Measurements from ENCODE around the gene SAMD14.

SAMD14 gene

GRCh38 chr17:50146927-50147665 lies 17.1 kb upstream of the SAMD14 start:
- DNase-seq: no peak

GRCh38 chr17:50146230-50146926 lies 16.4 kb upstream of the SAMD14 start:
- no peak for DNase-seq

- no peak for DNase-seq
Measured at GRCh38 chr17:50145532-50146229, 15.7 kb upstream of the SAMD14 start.

- no peak for DNase-seq
Measured at GRCh38 chr17:50144845-50145531, 15.0 kb upstream of the SAMD14 start.

- DNase-seq: no peak
Measured at GRCh38 chr17:50144355-50144754, 14.4 kb upstream of the SAMD14 start.

GRCh38 chr17:50143461-50144176 lies 13.7 kb upstream of the SAMD14 start:
- no peak for DNase-seq

GRCh38 chr17:50141745-50142110 lies 11.8 kb upstream of the SAMD14 start:
- no peak for DNase-seq

- no peak for DNase-seq
Measured at GRCh38 chr17:50141026-50141744, 11.2 kb upstream of the SAMD14 start.

- DNase-seq: peak; percentile 47
Measured at GRCh38 chr17:50139950-50140885, 10.3 kb upstream of the SAMD14 start.

GRCh38 chr17:50139185-50139783 lies 9.3 kb upstream of the SAMD14 start:
- no peak for DNase-seq

GRCh38 chr17:50137042-50137441 lies 7.1 kb upstream of the SAMD14 start:
- DNase-seq: no peak

GRCh38 chr17:50136096-50136687 lies 6.2 kb upstream of the SAMD14 start:
- DNase-seq: no peak

GRCh38 chr17:50135316-50136095 lies 5.5 kb upstream of the SAMD14 start:
- no peak for DNase-seq

- no peak for DNase-seq
Measured at GRCh38 chr17:50134206-50135110, 4.5 kb upstream of the SAMD14 start.

- no peak for DNase-seq
Measured at GRCh38 chr17:50133769-50134099, 3.8 kb upstream of the SAMD14 start.

GRCh38 chr17:50133028-50133768 lies 3.2 kb upstream of the SAMD14 start:
- no peak for DNase-seq

GRCh38 chr17:50132104-50132794 lies 2.3 kb upstream of the SAMD14 start:
- no peak for DNase-seq

Data from NCI-H1105 treated with DMSO at 0.1 percent for 48 hours (cell line).